Measurements from ENCODE around the gene TRIM39. TPM values are rescaled to one million over a fixed set of nuclear protein-coding genes. Genes with fewer than 3 reads are reported as not detected.
A peak's percentile ranks its signal among the peaks of the same experiment; 100 is the strongest.

Gene TRIM39
- total RNA-seq, 4 donors from 2014 or later: 8.6 to 15.2 (median 12.6) TPM

GRCh38 chr6:30325150-30325872, 1.4 kb upstream of the TRIM39 start:
- 5 to 6% methylated on average over 10 of the region's 10 CpGs for WGBS, 2 donors
- no peak for DNase-seq (ENCODE audit: low spot score in 2 of 2)
- intact Hi-C loops (cut with DNase I; ENCODE audit: low total_unique reads): no loop called here
- H3K4me3 ChIP-seq (ENCODE audit: low read depth, poor library complexity, severe bottlenecking): peak overlapping the region; percentile 73
- TF ChIP-seq CTCF (IDR thresholded peaks at IDR 0.05) (no peak), POLR2A (IDR thresholded peaks at IDR 0.05) (no peak)

GRCh38 chr6:30325873-30326525, 728 bp upstream of the TRIM39 start:
- 0% methylated on average over 23 to 29 of the region's 29 CpGs for WGBS, 2 donors

GRCh38 chr6:30327232-30327746, 562 bp downstream of the TRIM39 start:
- DNase-seq (ENCODE audit: low spot score in 2 of 2): peak in 1 of 2 donors; percentile 37
- H3K4me3 ChIP-seq (ENCODE audit: low read depth, poor library complexity, severe bottlenecking): peak overlapping the region; percentile 73
- TF ChIP-seq POLR2A (IDR thresholded peaks at IDR 0.05) (no peak), CTCF (IDR thresholded peaks at IDR 0.05) (no peak)
- WGBS, 2 donors: 2 to 3% methylated on average over 17 of the region's 17 CpGs
- intact Hi-C loops (cut with DNase I; ENCODE audit: low total_unique reads): no loop called here

More at GRCh38 chr6:30325873-30326525, 728 bp upstream of the TRIM39 start:
- TF ChIP-seq CTCF (IDR thresholded peaks at IDR 0.05) (no peak), POLR2A (IDR thresholded peaks at IDR 0.05) (no peak)
- intact Hi-C loops (cut with DNase I; ENCODE audit: low total_unique reads): no loop called here
- peak overlapping the region; percentile 73 for H3K4me3 ChIP-seq (ENCODE audit: low read depth, poor library complexity, severe bottlenecking)
- peak; percentile 49 to 88 for DNase-seq (ENCODE audit: low spot score in 2 of 2)

GRCh38 chr6:30328397-30328796, 1.7 kb downstream of the TRIM39 start:
- intact Hi-C loops (cut with DNase I; ENCODE audit: low total_unique reads): no loop called here
- TF ChIP-seq POLR2A (IDR thresholded peaks at IDR 0.05) (no peak), CTCF (IDR thresholded peaks at IDR 0.05) (no peak)
- H3K4me3 ChIP-seq (ENCODE audit: low read depth, poor library complexity, severe bottlenecking): no peak overlapping the region
- DNase-seq (ENCODE audit: low spot score in 2 of 2): no peak

- intact Hi-C loops (cut with DNase I; ENCODE audit: low total_unique reads): no loop called here
- no peak for DNase-seq (ENCODE audit: low spot score in 2 of 2)
- 92 to 93% methylated on average over 12 of the region's 12 CpGs for WGBS, 2 donors
- TF ChIP-seq CTCF (IDR thresholded peaks at IDR 0.05) (no peak), POLR2A (IDR thresholded peaks at IDR 0.05) (no peak)
- no peak overlapping the region for H3K4me3 ChIP-seq (ENCODE audit: low read depth, poor library complexity, severe bottlenecking)
Observed at GRCh38 chr6:30329331-30329730, 2.6 kb downstream of the TRIM39 start.

All from lower leg skin (tissue), 4 donors.